HG02759 (cell line): ENCODE results near the gene EHD4.
A peak's percentile ranks its signal among the peaks of the same experiment; 100 is the strongest.

Experiments
- ATAC-seq: cut with Tn5 transposase; IDR thresholded peaks from one replicate; pipeline ENCODE4 v1.9.1; 2021; ENCODE audit warnings: mild to moderate bottlenecking, moderate library complexity; ENCODE audit not compliant: unreplicated experiment

EHD4 gene

GRCh38 chr15:41899854-41900442, 72.4 kb downstream of the EHD4 start:
- ATAC-seq = no peak

DNA sequence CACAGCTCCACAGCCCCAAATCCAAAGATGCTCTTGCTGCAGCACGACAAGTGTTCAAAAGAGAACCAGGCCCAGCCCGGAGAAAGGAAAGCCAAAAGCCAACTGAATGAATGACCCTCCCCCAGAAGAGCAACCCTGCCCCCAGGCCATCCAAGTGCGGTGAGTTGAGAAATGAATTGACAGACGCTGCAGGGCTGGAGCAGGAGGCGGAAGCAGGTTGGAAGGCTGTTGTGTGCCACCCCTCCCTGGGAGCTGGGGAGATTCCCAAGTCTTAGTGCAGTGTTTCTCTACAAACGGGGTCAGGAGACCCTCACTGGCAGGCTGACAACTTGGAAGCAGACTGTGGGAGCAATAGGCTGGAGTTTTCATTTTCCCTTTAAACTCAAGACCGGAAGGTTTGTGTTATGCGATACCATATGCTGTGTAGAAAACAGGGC, 75.0 kb downstream of the EHD4 start:
- ATAC-seq = no peak

GRCh38 chr15:41896566-41896965, 75.8 kb downstream of the EHD4 start:
- ATAC-seq = no peak

- no peak for ATAC-seq
These were observed 76.4 kb downstream of the EHD4 start for GRCh38 chr15:41895957-41896356.

DNA sequence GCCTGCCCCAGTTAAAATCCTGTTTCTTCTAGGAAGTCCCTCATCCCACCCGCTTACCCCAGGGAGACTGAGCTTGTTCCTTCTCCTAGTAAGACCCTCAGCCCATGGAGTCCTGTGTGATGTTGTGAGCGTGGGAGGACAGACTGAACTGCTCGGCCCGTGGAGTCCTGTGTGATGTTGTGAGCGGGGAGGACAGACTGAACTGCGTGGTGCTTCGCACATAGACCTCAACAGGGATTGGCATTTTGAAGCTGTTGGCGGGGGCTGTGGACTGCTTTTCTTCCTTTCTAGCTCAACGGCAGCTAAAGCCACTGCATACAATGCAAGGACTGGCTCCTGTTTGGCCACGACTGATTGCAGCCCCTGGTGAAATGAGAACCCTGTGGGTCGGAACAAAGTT, 76.9 kb downstream of the EHD4 start:
- ATAC-seq = no peak

GRCh38 chr15:41894791-41895463, 77.4 kb downstream of the EHD4 start:
- ATAC-seq = peak; percentile 91

DNA sequence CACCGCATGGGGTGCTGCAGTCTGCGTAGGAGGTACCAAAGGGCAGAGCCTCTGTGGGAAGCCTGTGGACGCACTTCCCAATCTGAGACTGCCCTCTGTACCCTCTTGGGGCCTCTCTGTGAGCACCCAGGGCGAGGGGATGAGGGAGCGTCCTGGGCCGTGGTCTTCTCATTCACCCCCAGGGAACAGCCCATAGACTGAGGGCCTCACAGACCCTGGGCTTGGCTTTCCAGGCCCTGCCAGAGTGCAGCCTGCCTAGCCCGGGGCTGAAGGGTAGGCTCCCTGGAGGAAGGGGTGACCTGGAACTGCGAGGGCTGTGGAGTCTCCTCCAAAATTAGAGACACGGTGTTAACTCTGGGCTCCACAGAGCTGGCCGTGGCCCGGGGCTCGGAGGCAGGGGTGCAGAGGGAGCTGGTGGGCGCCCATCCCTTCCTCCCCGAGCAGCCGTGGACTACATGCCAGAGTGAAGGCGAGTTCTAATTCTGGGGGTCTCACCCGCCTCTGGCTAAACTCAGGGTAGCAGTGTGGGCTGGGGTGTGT, 78.0 kb downstream of the EHD4 start:
- ATAC-seq = no peak

GRCh38 chr15:41893422-41894250, 78.7 kb downstream of the EHD4 start, which contains the start of gene SPTBN5:
Gene SPTBN5, minus strand, starts transcription at chr15:41894053. Its CDS starts 556 bp downstream, at chr15:41893497.
- no peak for ATAC-seq

GRCh38 chr15:41892621-41893421, 79.5 kb downstream of the EHD4 start:
- no peak for ATAC-seq

DNA sequence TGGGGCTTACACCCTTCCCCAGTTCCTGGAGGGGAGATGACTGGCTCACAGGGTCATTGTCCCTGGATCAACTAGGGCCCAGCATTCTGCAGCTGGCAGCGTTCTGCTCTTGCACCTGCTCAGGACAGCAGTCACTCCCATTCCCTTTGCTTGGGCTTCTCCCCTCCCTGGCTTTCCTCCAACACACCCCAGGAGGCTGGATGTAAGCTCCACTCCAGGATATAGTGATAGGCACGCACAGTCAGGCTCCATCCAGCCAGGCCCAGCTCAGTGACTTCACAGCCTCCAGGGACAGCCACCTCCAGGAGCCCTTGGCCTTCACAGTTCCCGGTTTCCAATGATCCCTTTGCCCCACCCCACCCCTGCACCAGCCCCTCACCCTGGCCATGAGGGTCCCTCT, 80.4 kb downstream of the EHD4 start:
- ATAC-seq = no peak

- no peak for ATAC-seq
These were observed 81.1 kb downstream of the EHD4 start for GRCh38 chr15:41891226-41891625.

DNA sequence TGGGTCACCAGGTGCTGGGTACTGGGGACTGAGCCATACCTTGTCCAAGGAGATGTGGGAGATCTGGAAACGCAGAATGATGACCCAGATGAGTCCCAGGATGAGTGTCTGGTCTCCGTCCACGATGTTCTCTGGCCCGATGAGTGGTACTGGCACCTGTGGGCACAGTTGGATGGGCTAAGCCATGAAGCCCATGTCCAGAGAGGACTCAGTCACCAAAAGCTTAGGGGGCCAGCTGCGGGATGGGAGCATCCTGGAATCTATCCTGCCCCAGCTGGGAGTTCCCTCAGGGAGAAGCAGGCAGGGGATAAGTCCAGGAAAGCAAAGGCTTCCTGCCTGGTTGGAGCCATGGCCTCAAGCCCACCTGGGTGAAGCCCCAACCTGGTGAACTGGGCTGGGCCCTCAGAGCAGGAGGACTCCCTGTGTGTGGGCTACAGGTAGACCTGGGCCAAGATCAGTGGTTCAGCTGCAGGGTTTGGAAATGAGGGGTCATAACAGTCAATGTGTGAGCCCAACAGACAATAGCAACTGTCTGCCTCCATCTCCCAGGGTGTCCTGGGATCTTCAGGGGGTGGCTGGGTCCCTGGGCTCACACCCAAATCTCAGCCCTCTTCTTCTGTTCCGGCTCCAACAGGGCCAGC, 82.2 kb downstream of the EHD4 start:
- no peak for ATAC-seq

DNA sequence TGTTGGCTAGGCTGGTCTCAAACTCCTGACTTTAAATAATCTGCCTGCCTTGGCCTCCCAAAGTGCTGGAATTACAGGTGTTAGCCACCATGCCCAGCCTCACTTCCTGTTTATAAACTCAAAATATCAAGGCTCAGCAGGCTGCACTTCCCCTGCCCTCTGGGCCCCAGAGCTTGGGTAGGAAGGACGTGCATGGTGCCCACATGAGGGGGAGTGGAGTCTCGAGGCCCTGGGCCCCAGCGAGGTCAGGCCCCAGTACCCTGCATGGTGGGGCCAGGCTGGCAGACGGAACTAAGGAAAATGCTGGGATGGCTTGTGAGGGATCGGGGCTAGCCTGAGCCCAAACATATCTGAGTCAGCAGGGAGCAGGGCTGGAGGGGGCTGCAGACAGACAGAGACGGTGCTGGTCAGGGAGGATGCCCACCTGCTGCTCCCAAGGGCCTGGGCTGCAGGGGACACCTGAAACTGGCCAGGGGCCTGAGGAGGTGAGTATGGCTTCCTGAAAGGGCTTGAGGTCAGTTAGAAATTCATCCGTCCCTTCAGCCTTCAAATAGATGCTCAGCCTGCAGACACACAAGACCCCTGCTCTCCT, 83.6 kb downstream of the EHD4 start:
- no peak for ATAC-seq

- no peak for ATAC-seq
These were observed 84.5 kb downstream of the EHD4 start for GRCh38 chr15:41887893-41888292.

- ATAC-seq = no peak
These were observed 85.2 kb downstream of the EHD4 start for GRCh38 chr15:41887161-41887560.

DNA sequence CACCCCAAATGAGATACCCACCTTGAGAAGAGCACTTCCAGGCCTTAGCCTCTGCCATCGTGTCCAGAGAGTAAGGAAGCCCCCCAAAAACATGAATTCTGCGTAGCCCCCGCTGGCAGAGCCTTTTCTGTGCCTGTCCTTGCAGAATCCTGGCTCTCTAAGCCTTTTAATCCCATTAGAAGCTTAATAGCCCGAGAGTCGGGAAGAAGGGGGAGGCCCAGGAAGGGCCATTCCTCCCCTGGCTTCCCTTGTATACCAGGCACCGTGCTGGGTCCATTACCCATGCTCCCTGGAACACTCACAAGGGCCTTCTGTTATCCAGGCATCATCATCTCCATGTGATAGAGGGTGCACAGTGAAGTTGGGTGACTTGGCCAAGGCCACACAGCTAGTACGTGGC, 85.6 kb downstream of the EHD4 start:
- ATAC-seq = no peak

- no peak for ATAC-seq
These were observed 86.5 kb downstream of the EHD4 start for GRCh38 chr15:41885841-41886240.

DNA sequence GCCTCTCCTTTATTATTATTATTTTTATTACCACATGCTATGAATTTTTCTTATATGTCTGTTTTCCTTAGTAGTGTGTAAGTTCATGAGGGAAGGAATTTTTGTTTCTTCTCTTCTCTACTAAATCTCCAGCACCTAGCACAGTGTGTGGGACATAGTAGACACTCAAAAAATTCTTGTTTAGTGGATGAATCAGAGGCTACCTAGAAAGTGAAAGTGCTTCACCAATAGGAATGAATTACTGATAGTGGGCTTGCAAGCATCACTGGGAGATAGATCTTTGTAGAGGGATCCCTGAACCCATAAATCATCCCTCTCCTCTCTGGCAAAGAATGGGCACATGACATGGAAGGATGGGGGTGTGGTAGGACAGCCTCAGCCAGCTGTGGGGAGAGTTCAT, 87.0 kb downstream of the EHD4 start:
- ATAC-seq = no peak

DNA sequence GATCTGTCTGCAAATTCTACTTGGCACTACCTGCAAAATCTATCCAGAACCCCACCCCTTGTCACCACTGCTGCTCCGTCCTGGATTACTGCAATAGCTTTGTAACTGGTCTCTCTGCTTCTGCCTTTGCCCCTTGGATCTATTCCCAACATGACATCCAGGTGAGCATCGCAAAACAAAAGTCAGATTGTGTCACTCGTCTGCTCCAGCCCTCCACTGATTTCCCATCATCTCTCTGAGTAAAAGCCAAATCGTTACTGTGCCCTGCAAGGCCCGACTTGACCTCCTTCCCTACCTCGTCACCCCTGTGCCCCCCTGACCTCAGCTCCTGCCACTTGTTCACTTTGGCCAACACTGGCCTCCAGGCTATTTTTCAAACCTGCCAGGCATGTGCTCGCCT, 87.9 kb downstream of the EHD4 start:
- no peak for ATAC-seq

DNA sequence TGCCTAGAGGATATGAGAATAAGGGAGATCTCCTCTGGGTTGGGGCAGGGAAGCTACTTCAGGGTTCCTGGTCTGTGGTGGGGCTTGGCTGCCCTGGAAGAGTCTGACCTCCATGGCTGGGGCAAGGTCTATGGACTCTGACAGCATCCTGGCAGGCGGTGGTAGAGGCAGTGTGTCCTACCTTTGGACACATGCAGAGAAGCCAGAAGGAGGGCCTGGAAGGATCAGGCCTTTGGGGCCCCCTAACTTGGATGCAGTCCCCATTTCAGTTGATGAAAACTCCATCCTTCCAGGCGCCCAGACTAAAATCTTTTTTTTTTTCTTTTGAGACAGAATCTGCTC, 88.9 kb downstream of the EHD4 start:
- no peak for ATAC-seq
